GM12874 (cell line): Measurements from ENCODE around the gene TSPAN17.

Experiments used
- TF ChIP-seq, protein P1 (sequence below): IDR thresholded peaks from 2 replicates; pipeline ENCODE4 v1.5.1; 2011; ENCODE audit warnings: low read depth, mild to moderate bottlenecking, control low read depth, low read length, moderate library complexity; ENCODE audit not compliant: insufficient read depth

The TSPAN17 gene

GRCh38 chr5:176659860-176660461 is 12.7 kb downstream of the TSPAN17 start:
- TF ChIP-seq, protein P1, sequence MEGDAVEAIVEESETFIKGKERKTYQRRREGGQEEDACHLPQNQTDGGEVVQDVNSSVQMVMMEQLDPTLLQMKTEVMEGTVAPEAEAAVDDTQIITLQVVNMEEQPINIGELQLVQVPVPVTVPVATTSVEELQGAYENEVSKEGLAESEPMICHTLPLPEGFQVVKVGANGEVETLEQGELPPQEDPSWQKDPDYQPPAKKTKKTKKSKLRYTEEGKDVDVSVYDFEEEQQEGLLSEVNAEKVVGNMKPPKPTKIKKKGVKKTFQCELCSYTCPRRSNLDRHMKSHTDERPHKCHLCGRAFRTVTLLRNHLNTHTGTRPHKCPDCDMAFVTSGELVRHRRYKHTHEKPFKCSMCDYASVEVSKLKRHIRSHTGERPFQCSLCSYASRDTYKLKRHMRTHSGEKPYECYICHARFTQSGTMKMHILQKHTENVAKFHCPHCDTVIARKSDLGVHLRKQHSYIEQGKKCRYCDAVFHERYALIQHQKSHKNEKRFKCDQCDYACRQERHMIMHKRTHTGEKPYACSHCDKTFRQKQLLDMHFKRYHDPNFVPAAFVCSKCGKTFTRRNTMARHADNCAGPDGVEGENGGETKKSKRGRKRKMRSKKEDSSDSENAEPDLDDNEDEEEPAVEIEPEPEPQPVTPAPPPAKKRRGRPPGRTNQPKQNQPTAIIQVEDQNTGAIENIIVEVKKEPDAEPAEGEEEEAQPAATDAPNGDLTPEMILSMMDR = no peak

DNA sequence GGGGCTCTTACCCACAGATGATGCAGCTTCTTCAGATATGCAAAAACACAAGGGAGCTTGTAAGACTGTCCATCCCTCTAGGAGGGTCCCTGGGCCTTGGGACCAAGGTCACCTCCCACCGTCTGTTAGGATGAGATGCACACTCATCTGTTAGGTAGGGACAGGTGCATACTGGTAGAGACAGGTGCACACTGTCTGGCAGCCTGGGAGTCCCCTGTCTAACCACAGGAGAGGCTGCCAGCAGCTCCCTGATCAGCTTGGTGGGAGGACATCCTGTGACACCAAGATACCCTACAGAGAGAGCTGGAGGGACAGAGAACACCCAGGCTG is 13.2 kb downstream of the TSPAN17 start:
- TF ChIP-seq, protein P1 = no peak

- TF ChIP-seq, protein P1 = peak; percentile 99
These were observed 13.8 kb downstream of the TSPAN17 start for GRCh38 chr5:176660860-176661641.

GRCh38 chr5:176661676-176662075 is 14.4 kb downstream of the TSPAN17 start:
- TF ChIP-seq, protein P1 = no peak

DNA sequence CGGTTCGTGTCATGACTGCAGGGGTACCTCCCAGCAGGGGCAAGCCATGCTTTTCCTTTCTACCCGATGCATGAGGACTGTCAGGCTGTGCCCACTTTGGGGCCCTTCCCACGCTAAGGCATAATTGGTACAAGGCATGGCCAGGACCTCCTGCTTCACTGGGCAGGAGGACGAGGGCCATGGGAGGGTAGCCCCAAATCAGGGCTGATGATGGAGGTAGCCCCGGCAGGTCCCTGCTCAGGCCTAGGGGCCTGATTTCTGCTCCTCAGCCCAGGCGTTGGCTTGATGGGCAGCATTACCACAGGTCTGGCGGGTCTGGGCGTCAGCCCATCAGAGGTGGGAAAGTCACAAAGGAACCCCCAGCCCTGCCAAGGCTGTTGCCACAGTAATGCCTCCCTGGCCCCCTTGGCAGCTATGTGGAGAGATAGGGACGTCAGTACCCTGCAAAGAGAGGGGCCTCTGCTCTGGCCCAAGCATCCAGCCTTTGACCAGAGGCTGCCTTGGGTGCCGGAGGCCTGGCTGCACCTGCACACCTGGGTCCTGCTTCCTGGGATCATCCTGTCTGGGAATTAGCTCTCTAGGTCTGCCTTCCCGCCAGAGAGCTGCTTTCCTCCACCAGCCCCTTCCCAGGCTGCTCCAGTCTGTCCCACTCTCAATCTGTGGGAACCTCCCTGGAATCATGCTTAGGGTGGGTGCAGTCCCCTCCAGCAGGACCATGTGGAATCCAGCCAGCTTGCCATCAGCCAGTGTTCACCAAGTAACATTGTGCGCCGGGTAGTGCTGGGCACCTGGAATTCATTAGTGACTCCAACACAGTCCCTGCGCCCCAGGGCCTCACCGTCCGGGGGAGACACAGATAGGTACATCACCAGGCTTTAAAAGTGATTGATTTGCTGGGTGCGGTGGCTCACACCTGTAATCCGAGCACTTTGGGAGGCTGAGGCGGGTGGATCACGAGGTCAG is 15.4 kb downstream of the TSPAN17 start:
- TF ChIP-seq, protein P1 = no peak

DNA sequence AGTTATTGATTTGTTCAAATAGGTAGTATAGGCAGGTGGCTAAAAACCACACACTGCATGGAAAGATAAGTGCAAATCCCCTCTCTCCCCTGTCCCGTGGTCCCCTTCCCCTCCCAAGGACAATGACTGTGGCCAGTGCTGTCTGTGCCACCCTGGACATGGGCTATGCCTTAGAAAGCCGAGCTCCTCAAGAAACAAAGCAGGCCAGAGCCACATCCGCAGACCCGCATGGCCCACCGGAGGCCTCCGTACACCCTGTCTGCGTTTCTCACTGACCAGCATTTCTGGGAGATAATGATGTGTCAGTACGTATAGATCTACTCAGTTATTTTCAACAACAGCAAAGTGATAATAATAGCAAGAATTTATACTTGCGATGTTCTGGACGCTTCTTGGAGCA is 16.3 kb downstream of the TSPAN17 start:
- TF ChIP-seq, protein P1 = no peak

DNA sequence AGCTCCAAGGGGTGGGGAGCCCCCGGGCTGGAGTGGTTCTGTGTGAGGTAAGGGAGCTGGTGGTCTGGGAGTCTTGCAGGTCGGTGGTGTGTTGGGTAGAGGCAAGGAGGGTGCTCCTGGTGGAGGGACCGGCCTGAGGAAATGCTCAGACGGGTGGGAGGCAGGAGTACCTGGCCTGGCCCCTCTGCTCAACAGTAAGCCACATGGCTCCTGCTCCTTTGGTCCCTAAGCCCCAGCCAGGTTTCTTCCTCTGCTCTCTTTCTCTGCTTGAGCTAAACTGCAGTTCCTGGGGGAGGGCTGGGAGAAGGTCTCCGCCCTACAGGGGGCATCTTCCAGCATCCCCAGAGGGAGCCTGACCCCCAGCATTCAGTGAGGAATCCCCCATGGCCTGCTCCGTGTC is 17.2 kb downstream of the TSPAN17 start:
- TF ChIP-seq, protein P1 = no peak
